Choroid plexus epithelial cell (primary cell): Measurements from ENCODE around the gene NFATC2.

Experiments used
- DNase-seq: peaks from one replicate; pipeline ENCODE4 v3.0.0-alpha.2; 2010; ENCODE audit warnings: low read depth
- H3K4me3 ChIP-seq: 2 replicates; pipeline ENCODE4 v1.5.1; 2011; ENCODE audit warnings: low read depth, mild to moderate bottlenecking, control low read depth, low read length, moderate library complexity
- CTCF ChIP-seq: conservative IDR thresholded peaks from 2 replicates; pipeline ENCODE4 v1.5.1; 2011; ENCODE audit warnings: low read depth, mild to moderate bottlenecking, control low read depth, inconsistent platforms, low read length, moderate library complexity

The NFATC2 gene

GRCh38 chr20:51525241-51526105 is 17.0 kb downstream of the NFATC2 start:
- no peak overlapping the region for H3K4me3 ChIP-seq
- no peak for DNase-seq
- no peak for TF ChIP-seq CTCF

GRCh38 chr20:51523276-51524013 is 19.1 kb downstream of the NFATC2 start:
- TF ChIP-seq CTCF = no peak
- no peak for DNase-seq
- no peak overlapping the region for H3K4me3 ChIP-seq

GRCh38 chr20:51522207-51522606 is 20.3 kb downstream of the NFATC2 start:
- TF ChIP-seq CTCF = no peak
- no peak for DNase-seq
- no peak overlapping the region for H3K4me3 ChIP-seq

GRCh38 chr20:51517839-51518238 is 24.7 kb downstream of the NFATC2 start:
- no peak for TF ChIP-seq CTCF
- no peak for DNase-seq
- no peak overlapping the region for H3K4me3 ChIP-seq

- TF ChIP-seq CTCF = no peak
- H3K4me3 ChIP-seq = no peak overlapping the region
- DNase-seq = no peak
These were observed 25.7 kb downstream of the NFATC2 start for GRCh38 chr20:51516855-51517254.

- no peak for TF ChIP-seq CTCF
- H3K4me3 ChIP-seq = no peak overlapping the region
- DNase-seq = no peak
These were observed 27.7 kb downstream of the NFATC2 start for GRCh38 chr20:51514836-51515235.

GRCh38 chr20:51514249-51514648 is 28.3 kb downstream of the NFATC2 start:
- no peak for DNase-seq
- TF ChIP-seq CTCF = no peak
- no peak overlapping the region for H3K4me3 ChIP-seq
